ENCODE measurements around the gene PRDX2. TPM values are rescaled to one million over a fixed set of nuclear protein-coding genes. Genes with fewer than 3 reads are reported as not detected.

Gene PRDX2
- total and polyA plus RNA-seq, 12 donors: 235 to 827 (median 744) TPM

DNA sequence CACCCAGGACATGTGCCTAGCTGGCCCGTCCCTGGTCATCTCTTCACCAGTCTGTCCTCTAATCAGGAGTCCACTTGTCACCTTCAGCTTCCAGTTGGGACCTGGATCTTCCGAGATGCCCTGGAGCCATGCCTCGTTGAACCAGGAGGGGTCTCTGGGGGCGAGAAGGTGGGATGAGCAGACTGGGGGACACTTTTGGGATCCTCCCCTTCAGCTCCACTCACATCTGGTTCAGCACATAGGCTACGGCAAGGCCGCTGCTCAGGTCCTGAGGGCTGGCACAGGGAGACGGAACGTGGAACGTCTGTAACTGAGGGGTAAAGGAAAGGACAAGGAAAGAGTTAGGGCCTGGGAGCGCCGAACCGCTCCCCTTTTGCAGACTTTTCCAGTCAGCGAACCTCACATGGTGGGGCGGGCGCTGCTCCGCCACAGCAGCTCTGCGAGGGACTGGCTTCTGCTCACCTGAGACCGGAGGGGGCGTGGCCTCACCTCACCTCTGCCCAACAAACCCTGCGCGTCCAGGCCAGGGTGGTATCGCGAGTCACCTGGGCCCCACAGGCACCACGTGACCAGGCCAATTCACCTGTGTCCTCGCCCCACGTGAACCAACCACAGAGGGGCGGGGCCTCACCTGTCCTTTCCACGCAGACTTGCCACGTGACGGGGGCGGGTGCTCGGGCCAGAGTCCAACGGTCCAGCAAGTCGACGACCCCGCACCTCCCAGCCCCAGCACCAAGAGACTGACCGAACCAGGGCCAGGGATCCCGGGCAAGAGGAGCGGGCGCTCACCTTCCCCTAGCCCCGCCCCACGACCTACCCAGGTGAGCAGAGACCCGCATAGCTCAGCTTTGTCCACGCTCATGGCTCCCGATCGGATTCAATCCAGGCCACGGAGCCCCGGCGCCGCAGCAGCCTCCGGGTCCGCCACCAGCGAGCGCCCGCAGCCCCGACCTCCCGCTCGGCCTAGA is 26.7 kb downstream of the PRDX2 start, which contains the start of gene HOOK2:
TSS of gene HOOK2 (minus strand) at position 965 of the 968 bp plus-strand sequence. CDS start at position 862, 103 bp downstream.
- H3K4me1 ChIP-seq: peaks cover 21 to 79% (median 45%) of the 10 kb centered on the region in 9 donors
- ATAC-seq: peak in 1 of 8 donors; percentile 2

DNA sequence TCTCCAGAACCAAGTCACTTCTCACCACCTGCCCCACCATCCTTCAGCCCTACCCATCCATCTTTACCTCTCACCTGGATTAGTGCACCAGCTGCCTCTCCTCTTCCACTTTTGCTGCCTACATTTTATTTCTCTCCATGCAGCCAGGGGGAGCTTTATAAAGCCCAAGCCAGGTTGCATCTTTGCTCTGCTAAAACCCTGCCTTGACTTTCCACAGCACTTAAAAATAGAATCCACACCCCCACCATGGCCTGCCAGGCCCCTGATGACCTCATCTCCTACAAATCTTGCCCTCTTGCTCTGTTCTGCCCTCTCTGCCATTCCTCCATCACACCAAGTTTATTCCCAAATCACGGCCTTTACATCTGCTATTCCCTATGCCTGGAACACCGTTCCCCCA is 28.0 kb downstream of the PRDX2 start:
- intact Hi-C loops (cut with DNase I): loop anchor here in 2 of 10 donors (2.0 to 10.0 kb wide), 2 partner anchors 71 to 73 kb away; no protein-coding TSS in a partner anchor
- WGBS, 2 donors: 65 to 73% methylated on average over 2 of the region's 2 CpGs
- H3K4me1 ChIP-seq: peaks cover 14 to 66% (median 38%) of the 10 kb centered on the region in 9 donors
- peak in 7 of 9 donors; percentile 14 to 65 (median 42) for TF ChIP-seq CTCF (IDR thresholded peaks at IDR 0.05)
- peaks cover 0 to 27% (median 0%) of the 10 kb centered on the region in 9 donors for H3K36me3 ChIP-seq
- DNase-seq (peak in 1 of 2 donors; percentile 51), ATAC-seq (peak in 6 of 8 donors; percentile 12 to 54 (median 34))
- H3K27ac ChIP-seq: peak overlapping the region; percentile 79 to 99 (median 91)
- no peaks in the 10 kb centered on the region for H3K9me3 ChIP-seq
- no peak overlapping the region for H3K4me3 ChIP-seq
- no peaks in the 10 kb centered on the region for H3K27me3 ChIP-seq

More for the DNA sequence above, 26.7 kb downstream of the PRDX2 start, which contains the start of gene HOOK2:
- Histone ChIP-seq H3K27ac (peak within 1 kb of the TSS; percentile 82 to 99 (median 92)), H3K27me3 (no peaks in the 10 kb centered on the region), H3K4me3 (peak within 1 kb of the TSS; percentile 22 to 90 (median 73)), H3K9me3 (no peaks in the 10 kb centered on the region), H3K36me3 (peaks cover 0 to 16% (median 0%) of the 10 kb centered on the region in 9 donors)
- intact Hi-C loops (cut with DNase I): loop anchor here in 3 of 10 donors (1.0 to 10.0 kb wide), 3 partner anchors 22 to 70 kb away; partner anchors contain the start of gene GET3 (in 1 of the 3)
- 18 to 24% methylated on average over 45 to 58 of the region's 58 CpGs for WGBS, 2 donors
- DNase-seq: peak in 1 of 2 donors; percentile 58
- TF ChIP-seq CTCF (IDR thresholded peaks at IDR 0.05): no peak

DNA sequence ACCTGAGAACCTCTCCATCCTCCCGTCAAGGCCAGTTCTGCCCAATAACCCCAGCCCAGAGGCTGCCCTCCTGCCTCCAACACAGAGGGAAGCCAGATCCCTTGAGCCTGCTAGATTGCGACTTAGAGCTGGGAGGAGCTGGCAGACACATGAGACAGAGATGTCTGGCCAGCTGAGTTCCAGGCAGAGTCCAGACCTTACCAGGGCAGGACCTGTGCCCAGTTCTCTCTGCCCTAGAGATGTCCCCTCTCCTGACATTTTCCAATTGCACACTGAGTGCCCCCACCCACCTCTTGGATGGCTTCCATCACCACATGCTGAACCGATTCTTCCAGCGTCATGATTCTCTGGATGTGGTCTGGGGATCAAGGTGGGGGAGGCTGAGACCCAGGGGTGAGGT is 29.3 kb downstream of the PRDX2 start:
- whole genome bisulfite sequencing, 2 donors: 39 to 47% methylated on average over 4 of the region's 4 CpGs
- Histone ChIP-seq H3K9me3 (no peaks in the 10 kb centered on the region), H3K4me1 (peaks cover 6 to 53% (median 33%) of the 10 kb centered on the region in 9 donors), H3K4me3 (no peak overlapping the region), H3K36me3 (peaks cover 0 to 38% (median 0%) of the 10 kb centered on the region in 9 donors), H3K27ac (peak overlapping the region; percentile 79 to 99 (median 91)), H3K27me3 (no peaks in the 10 kb centered on the region)
- peak; percentile 22 to 82 (median 71) for ATAC-seq
- DNase-seq: peak; percentile 50 to 71
- intact Hi-C loops (cut with DNase I): loop anchor here in 2 of 10 donors (2.0 to 10.0 kb wide), 2 partner anchors 72 to 74 kb away; no protein-coding TSS in a partner anchor
- TF ChIP-seq CTCF (IDR thresholded peaks at IDR 0.05): no peak

DNA sequence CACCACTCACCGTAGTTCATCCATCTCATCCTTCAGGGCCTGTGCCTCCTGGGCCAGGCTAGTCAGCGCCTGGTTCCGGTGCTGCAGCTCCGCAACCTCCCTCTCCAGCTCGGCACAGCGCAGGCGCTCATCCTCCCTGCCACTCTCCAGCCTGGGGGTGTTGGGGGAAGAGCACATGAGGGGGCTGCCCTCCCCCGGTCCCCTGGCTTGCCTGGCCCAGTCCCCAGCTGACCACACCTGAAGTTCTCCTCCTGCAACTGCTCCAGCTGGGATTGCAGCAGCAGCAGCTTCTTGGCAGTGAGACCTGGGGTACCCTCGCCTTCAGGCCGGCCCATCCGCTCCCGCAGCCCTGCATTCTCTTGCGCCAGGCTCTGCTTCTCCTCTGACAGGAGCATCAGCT is 30.7 kb downstream of the PRDX2 start:
- Histone ChIP-seq H3K4me3 (no peak overlapping the region), H3K27me3 (no peaks in the 10 kb centered on the region), H3K9me3 (no peaks in the 10 kb centered on the region), H3K36me3 (peaks cover 0 to 51% (median 0%) of the 10 kb centered on the region in 9 donors), H3K4me1 (peaks cover 3 to 52% (median 29%) of the 10 kb centered on the region in 9 donors), H3K27ac (peak overlapping the region in 5 of 10 donors; percentile 67 to 99 (median 94))
- intact Hi-C loops (cut with DNase I): loop anchor here in 1 of 10 donors (10.0 kb wide), 1 partner anchor 74 kb away; no protein-coding TSS in a partner anchor
- no peak for TF ChIP-seq CTCF (IDR thresholded peaks at IDR 0.05)
- DNase-seq (no peak), ATAC-seq (no peak)
- 96 to 98% methylated on average over 13 of the region's 13 CpGs for whole genome bisulfite sequencing, 2 donors
